Endothelial cell of umbilical vein (primary cell): ENCODE data around the gene B3GALT4. TPM values are rescaled to one million over a fixed set of nuclear protein-coding genes. Genes with fewer than 3 reads are reported as not detected.

Experiments
- BruUV-seq: library from RNA; stranded (reverse); fragments of 400-500 nt; replicated peaks from 2 replicates; lab custom pipeline; 2021; lab: Mats Ljungman, UMichigan
- CTCF ChIA-PET: fragments of 300-600, 350-600 bp; sonication (Branson Sonifier 250); formaldehyde crosslinking; loops from one replicate; lab custom pipeline; 2021; ENCODE audit warnings: antibody characterized with exemption, inconsistent platforms; lab: Charles Lee
- POLR2A ChIA-PET: fragments of 300-600, 350-600 bp; sonication (Branson Sonifier 250); formaldehyde crosslinking; loops from one replicate; lab custom pipeline; 2021; ENCODE audit warnings: antibody characterized with exemption, inconsistent platforms; lab: Charles Lee
- DNase-seq: peaks from one replicate; pipeline ENCODE4 v3.0.0-alpha.2; 2011; ENCODE audit warnings: low read depth, low spot score
- FAIRE-seq: peaks from 2 replicates; lab custom pipeline; 2011; peaks lifted over from hg19 to GRCh38; lab: Jason Lieb, UNC
- H2AFZ ChIP-seq: 2 replicates; pipeline ENCODE4 v1.6.0; 2012; ENCODE audit warnings: low read depth, low read length, control low read depth, inconsistent platforms
- H3K27ac ChIP-seq: 2 replicates; pipeline ENCODE4 v1.5.1; 2011; ENCODE audit warnings: low read depth, mild to moderate bottlenecking, control low read depth, low read length, moderate library complexity; ENCODE audit not compliant: insufficient read depth
- H3K27me3 ChIP-seq, 2 experiments: 2 replicates each; pipeline versions ENCODE4 v1.6.0 to v1.6.1; 2011; ENCODE audit warnings: low read length in 2 of 2, mixed read lengths in 1 of 2; ENCODE audit not compliant: control insufficient read depth in 2 of 2, insufficient read depth in 2 of 2
- H3K36me3 ChIP-seq, 2 experiments: 2 replicates in 1 of 2; 3 replicates in 1 of 2; pipeline ENCODE4 v1.5.1; 2011; ENCODE audit warnings: low read length in 2 of 2, mild to moderate bottlenecking in 1 of 2, moderate library complexity in 1 of 2; ENCODE audit not compliant: control insufficient read depth in 2 of 2, insufficient read depth in 2 of 2; ENCODE audit errors: extremely low read depth in 1 of 2
- H3K4me1 ChIP-seq: 3 replicates; pipeline ENCODE4 v1.5.1; 2011; ENCODE audit warnings: mild to moderate bottlenecking, low read length; ENCODE audit not compliant: control insufficient read depth, insufficient read depth; ENCODE audit errors: extremely low read depth
- H3K4me2 ChIP-seq: 2 replicates; pipeline ENCODE4 v1.6.1; 2011; ENCODE audit warnings: low read length, control low read depth, mixed read lengths; ENCODE audit not compliant: insufficient read depth
- H3K4me3 ChIP-seq, 3 experiments: fragments of 200-600 bp in 1 of 3; sonication (generic), shearing (Covaris generic) in 1 of 3; replicated peaks in 1 of 3; 2 replicates each; pipeline ENCODE4 v1.5.1; 2011 to 2016; ENCODE audit warnings: control low read depth in 3 of 3, low read length in 3 of 3, mild to moderate bottlenecking in 2 of 3, inconsistent platforms in 1 of 3, low read depth in 1 of 3, moderate library complexity in 1 of 3; ENCODE audit not compliant: insufficient read depth in 1 of 3
- H3K79me2 ChIP-seq: 2 replicates; pipeline ENCODE4 v1.6.0; 2012; ENCODE audit warnings: low read length, inconsistent platforms; ENCODE audit not compliant: control insufficient read depth, insufficient read depth
- H3K9ac ChIP-seq: replicated peaks from 2 replicates; pipeline ENCODE3; 2011; ENCODE audit warnings: low read length, control low read depth; ENCODE audit not compliant: insufficient read depth; ENCODE audit errors: extremely low read depth
- H3K9me1 ChIP-seq: replicated peaks from 3 replicates; pipeline ENCODE4 v1.6.0; 2011; ENCODE audit warnings: mild to moderate bottlenecking, low read length; ENCODE audit not compliant: control insufficient read depth, insufficient read depth; ENCODE audit errors: extremely low read depth
- H3K9me3 ChIP-seq: replicated peaks from 2 replicates; pipeline ENCODE4 v1.5.1; 2012; ENCODE audit warnings: low read length, inconsistent platforms; ENCODE audit not compliant: control insufficient read depth, insufficient read depth
- H4K20me1 ChIP-seq: replicated peaks from 2 replicates; pipeline ENCODE3; 2011; ENCODE audit warnings: mild to moderate bottlenecking, low read length; ENCODE audit not compliant: control insufficient read depth, insufficient read depth; ENCODE audit errors: extremely low read depth
- EZH2 ChIP-seq: IDR thresholded peaks from 2 replicates; pipeline ENCODE4 v1.6.1; 2012; ENCODE audit warnings: borderline replicate concordance, low read depth, mild to moderate bottlenecking, moderate library complexity, low read length, inconsistent platforms; ENCODE audit not compliant: severe bottlenecking
- FOS ChIP-seq: IDR thresholded peaks from 2 replicates; pipeline ENCODE4 v1.6.1; 2011; ENCODE audit warnings: mild to moderate bottlenecking, low read length, moderate library complexity, borderline replicate concordance; ENCODE audit not compliant: insufficient read depth
- GATA2 ChIP-seq: IDR thresholded peaks from 2 replicates; pipeline ENCODE4 v1.7.0; 2011; ENCODE audit warnings: low read depth, mild to moderate bottlenecking, moderate library complexity, mixed read lengths, low read length; ENCODE audit not compliant: insufficient read length, insufficient read depth
- JUN ChIP-seq: IDR thresholded peaks from 2 replicates; pipeline ENCODE4 v1.6.1; 2011; ENCODE audit warnings: borderline replicate concordance, low read depth; ENCODE audit not compliant: insufficient read length, insufficient read depth
- MYC ChIP-seq: IDR thresholded peaks from one replicate; pipeline ENCODE4 v1.6.1; 2011; ENCODE audit warnings: mild to moderate bottlenecking, low read depth, low read length
- POLR2A ChIP-seq: IDR thresholded peaks from 2 replicates; pipeline ENCODE4 v1.6.1; 2012; ENCODE audit warnings: low read depth, mild to moderate bottlenecking, control low read depth, low read length
- POLR2AphosphoS5 ChIP-seq: IDR thresholded peaks from 2 replicates; pipeline ENCODE4 v1.6.1; 2012; ENCODE audit warnings: low read depth, mild to moderate bottlenecking, control low read depth, low read length, moderate library complexity; ENCODE audit not compliant: insufficient read depth
- dilution Hi-C: fragments of 300-500 bp; cut with MboI; formaldehyde crosslinking; loops from one replicate; pipeline ENCODE4 v1.15.0; 2019; ENCODE audit warnings: low sequenced_read_pairs; ENCODE audit not compliant: extremely low pct_ligation_motif_present
- intact Hi-C: fragments of 100-400 bp; cut with micrococcal nuclease; formaldehyde crosslinking; loops from one replicate; pipeline ENCODE4 v1.10.0; 2022
- microRNA-seq: library from miRNA; unstranded; fragments of <30 nt; microRNA quantifications from one replicate; pipeline ENCODE4 v1.2.0, GENCODE V29; 2021; ENCODE audit warnings: borderline number of aligned reads, borderline replicate concordance
- polyA plus RNA-seq, 4 experiments: library from polyadenylated mRNA; depleted of rRNA in 3 of 4; stranded (reverse) in 3 of 4; unstranded in 1 of 4; fragments of >200 nt; gene quantifications; 2 replicates each; pipeline versions ENCODE4 v1.2.1 to v1.2.3, GENCODE V29; 2011 to 2012; ENCODE audit warnings: missing spikeins in 1 of 4
- total RNA-seq: library from RNA; stranded (reverse); gene quantifications from 2 replicates; pipeline ENCODE4 v1.2.3, GENCODE V29; 2021
- TF ChIP-seq, protein P1 (sequence below): IDR thresholded peaks from 2 replicates; pipeline ENCODE4 v1.6.1; 2011; ENCODE audit not compliant: insufficient read depth, insufficient read length
- TF ChIP-seq, protein P2 (sequence below), 2 donors: IDR thresholded peaks; 1 replicate in 1 of 2; 2 replicates in 1 of 2; pipeline ENCODE4 v1.5.1; 2011; ENCODE audit warnings: low read length in 2 of 2, mild to moderate bottlenecking in 2 of 2, moderate library complexity in 2 of 2, control low read depth in 1 of 2, inconsistent platforms in 1 of 2, low read depth in 1 of 2; ENCODE audit not compliant: insufficient read depth in 1 of 2; ENCODE audit errors: extremely low read depth in 1 of 2

Gene B3GALT4
- total and polyA plus RNA-seq, 2 donors (not counting 3 experiments of a cell fraction or from before 2014, with no cell fraction given) = 4.5 to 5.6 TPM

DNA sequence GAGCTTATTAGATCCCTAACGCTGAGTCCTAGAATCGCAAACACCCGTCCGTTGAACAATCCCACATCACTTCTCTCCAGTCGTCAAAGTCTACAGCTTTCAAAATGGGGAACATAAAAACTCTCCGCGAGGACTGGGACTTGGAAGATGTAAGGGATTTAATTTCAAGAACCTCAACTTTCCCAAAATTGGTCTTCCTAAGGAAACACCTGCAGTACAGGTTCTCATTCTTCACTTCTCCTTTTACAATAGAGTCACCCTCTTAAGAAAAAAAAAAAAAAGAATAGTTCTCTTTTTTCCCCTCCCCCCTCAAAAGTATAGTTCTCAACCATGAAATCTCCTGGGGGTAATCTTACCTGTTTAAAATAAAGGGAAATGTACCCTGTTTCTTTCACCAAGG is 47.2 kb downstream of the B3GALT4 start:
- no peak overlapping the region for H3K4me3 ChIP-seq
- POLR2A ChIA-PET = interaction anchor here (1.2 kb wide), 1 partner anchor 52 kb away, joined by 6 read pairs; the partner anchor contains the start of genes RPS18 and VPS52
- no peak overlapping the region for H2AFZ ChIP-seq

More for the DNA sequence above, 47.2 kb downstream of the B3GALT4 start:
- Histone ChIP-seq H3K9ac (no peak overlapping the region), H3K4me1 (peaks cover 38% of the 10 kb centered on the region), H3K9me1 (no peaks in the 10 kb centered on the region), H3K27me3 (no peaks in the 10 kb centered on the region), H3K79me2 (peaks cover 31% of the 10 kb centered on the region), H3K27ac (no peak overlapping the region), H3K36me3 (peaks cover 4 to 18% of the 10 kb centered on the region in 2 experiments), H4K20me1 (no peaks in the 10 kb centered on the region), H3K4me2 (peak overlapping the region; percentile 65), H3K9me3 (no peaks in the 10 kb centered on the region)
- CTCF ChIA-PET = interaction anchor here (1.1 to 1.5 kb wide), 3 partner anchors 9 to 25 kb away, joined by 3 to 4 read pairs (median 3); no protein-coding TSS in a partner anchor
- dilution Hi-C loops = no loop called here
- DNase-seq (no peak), FAIRE-seq (no peak)
- TF ChIP-seq, protein P1, sequence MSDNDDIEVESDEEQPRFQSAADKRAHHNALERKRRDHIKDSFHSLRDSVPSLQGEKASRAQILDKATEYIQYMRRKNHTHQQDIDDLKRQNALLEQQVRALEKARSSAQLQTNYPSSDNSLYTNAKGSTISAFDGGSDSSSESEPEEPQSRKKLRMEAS = no peak
- TF ChIP-seq EZH2 = no peak
- no peak for TF ChIP-seq MYC
- no peak for TF ChIP-seq POLR2AphosphoS5
- TF ChIP-seq GATA2 = no peak
- no peak for TF ChIP-seq JUN
- TF ChIP-seq FOS = no peak
- no peak for TF ChIP-seq POLR2A
- TF ChIP-seq, protein P2, sequence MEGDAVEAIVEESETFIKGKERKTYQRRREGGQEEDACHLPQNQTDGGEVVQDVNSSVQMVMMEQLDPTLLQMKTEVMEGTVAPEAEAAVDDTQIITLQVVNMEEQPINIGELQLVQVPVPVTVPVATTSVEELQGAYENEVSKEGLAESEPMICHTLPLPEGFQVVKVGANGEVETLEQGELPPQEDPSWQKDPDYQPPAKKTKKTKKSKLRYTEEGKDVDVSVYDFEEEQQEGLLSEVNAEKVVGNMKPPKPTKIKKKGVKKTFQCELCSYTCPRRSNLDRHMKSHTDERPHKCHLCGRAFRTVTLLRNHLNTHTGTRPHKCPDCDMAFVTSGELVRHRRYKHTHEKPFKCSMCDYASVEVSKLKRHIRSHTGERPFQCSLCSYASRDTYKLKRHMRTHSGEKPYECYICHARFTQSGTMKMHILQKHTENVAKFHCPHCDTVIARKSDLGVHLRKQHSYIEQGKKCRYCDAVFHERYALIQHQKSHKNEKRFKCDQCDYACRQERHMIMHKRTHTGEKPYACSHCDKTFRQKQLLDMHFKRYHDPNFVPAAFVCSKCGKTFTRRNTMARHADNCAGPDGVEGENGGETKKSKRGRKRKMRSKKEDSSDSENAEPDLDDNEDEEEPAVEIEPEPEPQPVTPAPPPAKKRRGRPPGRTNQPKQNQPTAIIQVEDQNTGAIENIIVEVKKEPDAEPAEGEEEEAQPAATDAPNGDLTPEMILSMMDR (IDR thresholded peaks at IDR 0.05; ENCODE audit: extremely low read depth in 1 of 2, insufficient read depth in 1 of 2, low read depth in 1 of 2, low read length in 2 of 2) = no peak
- intact Hi-C loops = no loop called here
- no TSS peak for BruUV-seq

Small RNAs within 50 kb of the gene (microRNA-seq; reads per million reads assigned to microRNA genes)
- gene MIR6834 (not detected), gene MIR6873 (not detected)

Other genes with a start within 250 kb of the B3GALT4 start
- 11.4 TPM in 1 of 2 replicates, not detected in the other for gene HLA-DPA1, start 203.5 kb upstream of the B3GALT4 start, total RNA-seq
- 18.9 and 23.2 TPM in 2 replicates for gene HLA-DPA1, start 203.5 kb upstream of the B3GALT4 start, polyA plus RNA-seq
- gene HLA-DPB1, start 201.1 kb upstream of the B3GALT4 start, total RNA-seq = 2.3 and 19.1 TPM in 2 replicates
- gene HLA-DPB1, start 201.1 kb upstream of the B3GALT4 start, polyA plus RNA-seq = 26.1 and 38.0 TPM in 2 replicates
- gene COL11A2, start 84.7 kb upstream of the B3GALT4 start, total RNA-seq = 1.3 and 1.7 TPM in 2 replicates
- 0.49 and 0.65 TPM in 2 replicates for gene COL11A2, start 84.7 kb upstream of the B3GALT4 start, polyA plus RNA-seq
- gene RXRB, start 76.5 kb upstream of the B3GALT4 start, total RNA-seq = 43.4 and 45.6 TPM in 2 replicates
- 44.4 and 48.1 TPM in 2 replicates for gene RXRB, start 76.5 kb upstream of the B3GALT4 start, polyA plus RNA-seq
- gene SLC39A7, start 76.3 kb upstream of the B3GALT4 start, total RNA-seq = 129 and 138 TPM in 2 replicates
- gene SLC39A7, start 76.3 kb upstream of the B3GALT4 start, polyA plus RNA-seq = 92.2 and 99.8 TPM in 2 replicates
- 4.0 and 4.3 TPM in 2 replicates for gene HSD17B8, start 72.5 kb upstream of the B3GALT4 start, total RNA-seq
- gene HSD17B8, start 72.5 kb upstream of the B3GALT4 start, polyA plus RNA-seq = 8.2 and 8.4 TPM in 2 replicates
- gene RING1, start 68.6 kb upstream of the B3GALT4 start, total RNA-seq = 26.8 and 28.0 TPM in 2 replicates
- gene RING1, start 68.6 kb upstream of the B3GALT4 start, polyA plus RNA-seq = 27.9 and 32.9 TPM in 2 replicates
- 43.8 and 49.2 TPM in 2 replicates for gene VPS52, start 5.2 kb upstream of the B3GALT4 start, total RNA-seq
- 112 and 132 TPM in 2 replicates for gene VPS52, start 5.2 kb upstream of the B3GALT4 start, polyA plus RNA-seq
- gene RPS18, start 5.0 kb upstream of the B3GALT4 start, total RNA-seq = 2,193 and 2,336 TPM in 2 replicates
- 4,861 and 5,541 TPM in 2 replicates for gene RPS18, start 5.0 kb upstream of the B3GALT4 start, polyA plus RNA-seq
- 66.9 and 71.2 TPM in 2 replicates for gene WDR46, start 12.1 kb downstream of the B3GALT4 start, total RNA-seq
- gene WDR46, start 12.1 kb downstream of the B3GALT4 start, polyA plus RNA-seq = 53.9 and 61.4 TPM in 2 replicates
- 52.3 and 63.5 TPM in 2 replicates for gene PFDN6, start 12.5 kb downstream of the B3GALT4 start, total RNA-seq
- gene PFDN6, start 12.5 kb downstream of the B3GALT4 start, polyA plus RNA-seq = 27.5 and 31.0 TPM in 2 replicates
- gene RGL2, start 21.8 kb downstream of the B3GALT4 start, total RNA-seq = 85.8 and 90.3 TPM in 2 replicates
- 87.7 and 101 TPM in 2 replicates for gene RGL2, start 21.8 kb downstream of the B3GALT4 start, polyA plus RNA-seq
- gene TAPBP, start 37.0 kb downstream of the B3GALT4 start, total RNA-seq = 90.7 and 98.0 TPM in 2 replicates
- gene TAPBP, start 37.0 kb downstream of the B3GALT4 start, polyA plus RNA-seq = 69.6 and 79.9 TPM in 2 replicates
- gene ZBTB22, start 40.6 kb downstream of the B3GALT4 start, total RNA-seq = 12.6 and 13.9 TPM in 2 replicates
- 15.4 and 16.5 TPM in 2 replicates for gene ZBTB22, start 40.6 kb downstream of the B3GALT4 start, polyA plus RNA-seq
- gene DAXX, start 45.8 kb downstream of the B3GALT4 start, total RNA-seq = 52.0 and 54.4 TPM in 2 replicates
- gene DAXX, start 45.8 kb downstream of the B3GALT4 start, polyA plus RNA-seq = 19.2 and 20.5 TPM in 2 replicates
- gene KIFC1, start 114.7 kb downstream of the B3GALT4 start, total RNA-seq = 63.4 and 65.9 TPM in 2 replicates
- gene KIFC1, start 114.7 kb downstream of the B3GALT4 start, polyA plus RNA-seq = 38.5 and 39.3 TPM in 2 replicates
- gene PHF1, start 133.9 kb downstream of the B3GALT4 start, total RNA-seq = 28.8 and 32.5 TPM in 2 replicates
- 53.1 and 62.6 TPM in 2 replicates for gene PHF1, start 133.9 kb downstream of the B3GALT4 start, polyA plus RNA-seq
- gene CUTA, start 141.0 kb downstream of the B3GALT4 start, total RNA-seq = 133 TPM in 2 replicates
- gene CUTA, start 141.0 kb downstream of the B3GALT4 start, polyA plus RNA-seq = 202 and 241 TPM in 2 replicates
- 14.3 and 15.1 TPM in 2 replicates for gene SYNGAP1, start 142.9 kb downstream of the B3GALT4 start, total RNA-seq
- gene SYNGAP1, start 142.9 kb downstream of the B3GALT4 start, polyA plus RNA-seq = 7.3 and 7.9 TPM in 2 replicates
- gene ZBTB9, start 177.5 kb downstream of the B3GALT4 start, total RNA-seq = 8.0 and 8.7 TPM in 2 replicates
- 4.7 and 4.9 TPM in 2 replicates for gene ZBTB9, start 177.5 kb downstream of the B3GALT4 start, polyA plus RNA-seq